Ishikawa (cell line): ENCODE data around the gene PTGIR.

Source experiments
- RAD21 ChIP-seq: IDR thresholded peaks from 2 replicates; pipeline ENCODE4 v1.6.1; 2012; ENCODE audit warnings: low read depth
- TAF1 ChIP-seq: IDR thresholded peaks from 2 replicates; pipeline ENCODE4 v1.6.1; 2012; ENCODE audit warnings: low read depth, mild to moderate bottlenecking

GRCh38 chr19:46606019-46606418, 18.9 kb downstream of the PTGIR start:
- TF ChIP-seq TAF1 (no peak), RAD21 (no peak)
